ENCODE measurements around the gene IL13.

The IL13 gene

GRCh38 chr5:132655821-132656773 lies 1.9 kb upstream of the IL13 start:
- FAIRE-seq: no peak

GRCh38 chr5:132656774-132657355 lies 1.1 kb upstream of the IL13 start:
- DNase-seq (ENCODE audit: insufficient read length, low spot score) (no peak), FAIRE-seq (no peak)
- TF ChIP-seq, protein P1, sequence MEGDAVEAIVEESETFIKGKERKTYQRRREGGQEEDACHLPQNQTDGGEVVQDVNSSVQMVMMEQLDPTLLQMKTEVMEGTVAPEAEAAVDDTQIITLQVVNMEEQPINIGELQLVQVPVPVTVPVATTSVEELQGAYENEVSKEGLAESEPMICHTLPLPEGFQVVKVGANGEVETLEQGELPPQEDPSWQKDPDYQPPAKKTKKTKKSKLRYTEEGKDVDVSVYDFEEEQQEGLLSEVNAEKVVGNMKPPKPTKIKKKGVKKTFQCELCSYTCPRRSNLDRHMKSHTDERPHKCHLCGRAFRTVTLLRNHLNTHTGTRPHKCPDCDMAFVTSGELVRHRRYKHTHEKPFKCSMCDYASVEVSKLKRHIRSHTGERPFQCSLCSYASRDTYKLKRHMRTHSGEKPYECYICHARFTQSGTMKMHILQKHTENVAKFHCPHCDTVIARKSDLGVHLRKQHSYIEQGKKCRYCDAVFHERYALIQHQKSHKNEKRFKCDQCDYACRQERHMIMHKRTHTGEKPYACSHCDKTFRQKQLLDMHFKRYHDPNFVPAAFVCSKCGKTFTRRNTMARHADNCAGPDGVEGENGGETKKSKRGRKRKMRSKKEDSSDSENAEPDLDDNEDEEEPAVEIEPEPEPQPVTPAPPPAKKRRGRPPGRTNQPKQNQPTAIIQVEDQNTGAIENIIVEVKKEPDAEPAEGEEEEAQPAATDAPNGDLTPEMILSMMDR (IDR thresholded peaks at IDR 0.05; ENCODE audit: insufficient read depth, missing control alignments): no peak

More at GRCh38 chr5:132655821-132656773, 1.9 kb upstream of the IL13 start:
- no peak for DNase-seq (ENCODE audit: insufficient read length, low spot score)
- TF ChIP-seq, protein P1 (IDR thresholded peaks at IDR 0.05; ENCODE audit: insufficient read depth, missing control alignments): no peak

- TF ChIP-seq, protein P1 (IDR thresholded peaks at IDR 0.05; ENCODE audit: insufficient read depth, missing control alignments): no peak
- FAIRE-seq (no peak), DNase-seq (ENCODE audit: insufficient read length, low spot score) (no peak)
Measured at GRCh38 chr5:132658381-132659302, 669 bp downstream of the IL13 start.

GRCh38 chr5:132659598-132660493 lies 1.9 kb downstream of the IL13 start:
- FAIRE-seq (no peak), DNase-seq (ENCODE audit: insufficient read length, low spot score) (no peak)
- TF ChIP-seq, protein P1 (IDR thresholded peaks at IDR 0.05; ENCODE audit: insufficient read depth, missing control alignments): no peak

- no peak for DNase-seq (ENCODE audit: insufficient read length, low spot score)
- TF ChIP-seq, protein P1 (IDR thresholded peaks at IDR 0.05; ENCODE audit: insufficient read depth, missing control alignments): no peak
- FAIRE-seq: no peak
Measured at GRCh38 chr5:132661231-132662003, 3.4 kb downstream of the IL13 start.
